RWPE1 (cell line): ENCODE results near the gene RASGRP2.
A peak's percentile ranks its signal among the peaks of the same experiment; 100 is the strongest.
"Not testable (repeated sequence)": the region's sequence is repeated elsewhere in the genome, so short reads cannot be mapped to it uniquely, and the experiment has no call there.

Experiments
- CTCF ChIA-PET: fragments of 350-600 bp; sonication (Branson Sonifier 250); formaldehyde crosslinking; extraction: SDS; loops from one replicate; lab custom pipeline; 2021; lab: Yijun Ruan, JAX
- POLR2A ChIA-PET: fragments of 400-600 bp; formaldehyde crosslinking; extraction: SDS; loops from one replicate; lab custom pipeline; 2020; ENCODE audit warnings: antibody characterized with exemption; ENCODE audit not compliant: low non-redundant PET; lab: Yijun Ruan, JAX
- DNase-seq: peaks from one replicate; pipeline ENCODE4 v3.0.0; 2012; ENCODE audit warnings: low spot score
- H3K27ac ChIP-seq: fragments of 450-650 bp; 2 replicates; pipeline ENCODE4 v1.5.1; 2017
- TF ChIP-seq, protein P1 (sequence below): fragments of 450-650 bp; conservative IDR thresholded peaks from 2 replicates; pipeline ENCODE4 v1.5.1; 2017; ENCODE audit warnings: low read depth, mild to moderate bottlenecking

RASGRP2 gene

DNA sequence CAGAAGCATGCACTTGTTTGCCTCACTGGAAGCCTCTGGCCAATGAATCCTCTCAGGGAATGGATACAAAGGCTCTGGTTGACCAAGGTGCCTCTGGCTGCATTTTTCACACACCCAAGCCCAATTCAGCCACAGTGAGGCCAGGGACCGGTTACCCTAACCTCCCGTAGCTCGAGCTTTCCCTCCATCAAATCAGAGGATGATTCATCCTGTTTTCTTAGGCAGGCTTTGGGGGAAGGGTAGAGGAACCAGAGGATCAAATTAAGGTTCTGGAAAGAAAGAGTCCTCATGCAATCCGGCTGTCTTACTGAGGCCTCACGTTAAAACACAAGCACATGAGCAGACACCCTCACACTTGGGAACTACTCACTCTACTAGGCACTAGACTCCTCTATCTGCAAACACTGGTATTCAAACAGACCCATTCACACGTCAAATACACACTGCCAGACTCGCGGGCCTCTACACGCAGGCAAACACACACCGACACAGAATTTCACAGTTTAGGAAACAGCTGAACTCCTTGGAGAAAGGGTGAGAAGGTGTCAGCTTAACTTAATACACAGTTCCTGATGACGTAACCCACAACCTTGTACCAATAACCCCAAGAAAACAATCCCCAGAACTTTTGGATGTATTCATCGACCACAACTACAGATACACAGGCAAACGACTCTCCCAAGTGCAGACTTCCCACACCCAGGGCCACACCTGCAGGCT is 33.4 kb downstream of the RASGRP2 start:
- peak; percentile 32 for DNase-seq
- ChIA-PET CTCF (interaction anchor here (0.7 kb wide), 1 partner anchor 22 kb away, joined by 3 read pairs; no protein-coding TSS in a partner anchor), POLR2A (no interaction called here)
- H3K27ac ChIP-seq: no peak overlapping the region
- TF ChIP-seq, protein P1, sequence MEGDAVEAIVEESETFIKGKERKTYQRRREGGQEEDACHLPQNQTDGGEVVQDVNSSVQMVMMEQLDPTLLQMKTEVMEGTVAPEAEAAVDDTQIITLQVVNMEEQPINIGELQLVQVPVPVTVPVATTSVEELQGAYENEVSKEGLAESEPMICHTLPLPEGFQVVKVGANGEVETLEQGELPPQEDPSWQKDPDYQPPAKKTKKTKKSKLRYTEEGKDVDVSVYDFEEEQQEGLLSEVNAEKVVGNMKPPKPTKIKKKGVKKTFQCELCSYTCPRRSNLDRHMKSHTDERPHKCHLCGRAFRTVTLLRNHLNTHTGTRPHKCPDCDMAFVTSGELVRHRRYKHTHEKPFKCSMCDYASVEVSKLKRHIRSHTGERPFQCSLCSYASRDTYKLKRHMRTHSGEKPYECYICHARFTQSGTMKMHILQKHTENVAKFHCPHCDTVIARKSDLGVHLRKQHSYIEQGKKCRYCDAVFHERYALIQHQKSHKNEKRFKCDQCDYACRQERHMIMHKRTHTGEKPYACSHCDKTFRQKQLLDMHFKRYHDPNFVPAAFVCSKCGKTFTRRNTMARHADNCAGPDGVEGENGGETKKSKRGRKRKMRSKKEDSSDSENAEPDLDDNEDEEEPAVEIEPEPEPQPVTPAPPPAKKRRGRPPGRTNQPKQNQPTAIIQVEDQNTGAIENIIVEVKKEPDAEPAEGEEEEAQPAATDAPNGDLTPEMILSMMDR: no peak

DNA sequence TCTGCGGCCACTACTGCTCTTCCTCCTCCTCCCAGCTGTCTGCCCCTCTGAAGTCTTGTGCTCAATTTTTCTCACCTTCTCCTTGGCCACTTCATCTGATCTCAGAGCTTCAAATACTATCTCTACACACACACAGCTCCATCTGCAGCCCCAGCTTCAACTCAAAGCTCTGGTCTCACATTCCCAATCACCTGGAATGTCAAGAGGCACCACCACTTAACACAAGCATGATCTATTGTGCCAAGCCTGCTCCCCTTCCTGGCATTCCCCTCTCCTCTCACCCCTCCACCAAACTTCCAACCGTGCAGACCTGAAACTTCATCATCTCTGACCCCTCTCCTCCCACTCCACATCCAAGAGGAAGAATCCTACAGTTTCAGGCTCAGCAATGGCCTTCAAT is 38.4 kb downstream of the RASGRP2 start:
- TF ChIP-seq, protein P1: no peak
- no peak overlapping the region for H3K27ac ChIP-seq
- CTCF ChIA-PET: interaction anchor here (1.8 to 2.6 kb wide), 2 partner anchors 17 to 61 kb away, joined by 7 to 19 read pairs; no protein-coding TSS in a partner anchor
- DNase-seq: no peak
- POLR2A ChIA-PET: no interaction called here

GRCh38 chr11:64703048-64703447 is 40.9 kb downstream of the RASGRP2 start:
- ChIA-PET CTCF (interaction anchor here (1.3 to 2.6 kb wide), 2 partner anchors 10 to 14 kb away, joined by 3 to 19 read pairs; no protein-coding TSS in a partner anchor), POLR2A (no interaction called here)
- TF ChIP-seq, protein P1: no peak
- H3K27ac ChIP-seq: no peak overlapping the region
- no peak for DNase-seq

GRCh38 chr11:64701956-64702355 is 42.0 kb downstream of the RASGRP2 start:
- DNase-seq, CTCF ChIA-PET, POLR2A ChIA-PET, H3K27ac ChIP-seq: not testable (repeated sequence)

DNA sequence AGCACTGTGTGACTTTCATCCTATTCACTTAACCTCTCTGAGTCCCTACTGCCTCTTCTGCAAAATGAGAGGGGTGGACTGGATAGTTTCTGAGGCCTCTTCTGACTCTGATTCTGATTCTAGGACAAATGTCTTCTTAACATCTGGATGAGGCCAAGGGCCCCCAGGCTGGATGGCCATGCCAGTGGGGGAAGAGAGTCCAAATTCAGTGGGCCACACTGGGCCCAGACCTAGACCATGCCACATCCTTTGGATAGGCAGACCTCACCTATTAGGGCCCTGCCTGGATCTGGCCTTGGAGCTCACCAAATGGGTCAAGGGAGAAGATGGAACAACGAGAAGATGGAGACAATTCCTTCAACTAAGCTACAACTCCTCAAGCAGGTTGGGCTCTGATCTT is 45.5 kb downstream of the RASGRP2 start:
- POLR2A ChIA-PET: no interaction called here
- H3K27ac ChIP-seq: no peak overlapping the region
- no peak for DNase-seq
- TF ChIP-seq, protein P1: no peak
- CTCF ChIA-PET: interaction anchor here (0.6 kb wide), 1 partner anchor 35 kb away, joined by 3 read pairs; no protein-coding TSS in a partner anchor

DNA sequence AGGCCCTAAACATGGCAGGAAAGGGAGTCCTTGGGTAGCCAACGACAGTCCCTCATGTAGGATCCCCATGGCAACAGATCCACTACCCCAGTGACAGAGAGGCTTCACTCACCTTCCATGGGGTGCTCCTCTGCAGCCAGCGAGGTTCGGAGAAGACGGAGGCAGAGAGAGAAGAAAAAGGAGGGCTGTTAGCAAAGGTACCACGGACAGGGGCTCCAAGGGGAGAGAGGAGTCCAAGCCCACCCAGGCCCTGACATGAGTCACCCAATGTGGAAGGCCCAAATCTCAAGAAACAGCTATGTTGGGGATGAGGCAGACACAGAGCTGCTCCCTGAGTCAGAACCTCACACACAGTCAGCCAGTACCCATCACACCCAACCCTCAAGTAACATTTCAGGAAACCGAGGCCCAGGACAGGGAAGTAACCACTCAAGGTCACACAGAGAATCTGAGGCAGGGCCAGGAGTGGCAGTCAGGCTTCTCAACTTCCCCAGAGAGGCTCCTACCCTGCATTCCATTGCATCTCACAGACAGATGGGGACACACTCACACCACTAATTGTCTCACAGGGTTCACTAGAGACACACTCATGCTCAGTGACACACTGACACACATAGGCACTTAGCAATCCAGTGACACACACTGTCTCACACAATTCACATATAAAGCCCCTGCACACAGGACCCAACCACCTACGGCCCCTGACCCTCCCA is 46.1 kb downstream of the RASGRP2 start:
- TF ChIP-seq, protein P1: no peak
- H3K27ac ChIP-seq: no peak overlapping the region
- ChIA-PET POLR2A (no interaction called here), CTCF (no interaction called here)
- no peak for DNase-seq
